ENCODE data around the gene TWIST2.

Gene TWIST2

GRCh38 chr2:238916875-238917590 is 69.1 kb downstream of the TWIST2 start:
- DNase-seq (ENCODE audit: insufficient read length, low spot score): no peak
- no peak for FAIRE-seq
- TF ChIP-seq, protein P1, sequence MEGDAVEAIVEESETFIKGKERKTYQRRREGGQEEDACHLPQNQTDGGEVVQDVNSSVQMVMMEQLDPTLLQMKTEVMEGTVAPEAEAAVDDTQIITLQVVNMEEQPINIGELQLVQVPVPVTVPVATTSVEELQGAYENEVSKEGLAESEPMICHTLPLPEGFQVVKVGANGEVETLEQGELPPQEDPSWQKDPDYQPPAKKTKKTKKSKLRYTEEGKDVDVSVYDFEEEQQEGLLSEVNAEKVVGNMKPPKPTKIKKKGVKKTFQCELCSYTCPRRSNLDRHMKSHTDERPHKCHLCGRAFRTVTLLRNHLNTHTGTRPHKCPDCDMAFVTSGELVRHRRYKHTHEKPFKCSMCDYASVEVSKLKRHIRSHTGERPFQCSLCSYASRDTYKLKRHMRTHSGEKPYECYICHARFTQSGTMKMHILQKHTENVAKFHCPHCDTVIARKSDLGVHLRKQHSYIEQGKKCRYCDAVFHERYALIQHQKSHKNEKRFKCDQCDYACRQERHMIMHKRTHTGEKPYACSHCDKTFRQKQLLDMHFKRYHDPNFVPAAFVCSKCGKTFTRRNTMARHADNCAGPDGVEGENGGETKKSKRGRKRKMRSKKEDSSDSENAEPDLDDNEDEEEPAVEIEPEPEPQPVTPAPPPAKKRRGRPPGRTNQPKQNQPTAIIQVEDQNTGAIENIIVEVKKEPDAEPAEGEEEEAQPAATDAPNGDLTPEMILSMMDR (IDR thresholded peaks at IDR 0.05; ENCODE audit: insufficient read depth, missing control alignments): no peak

DNA sequence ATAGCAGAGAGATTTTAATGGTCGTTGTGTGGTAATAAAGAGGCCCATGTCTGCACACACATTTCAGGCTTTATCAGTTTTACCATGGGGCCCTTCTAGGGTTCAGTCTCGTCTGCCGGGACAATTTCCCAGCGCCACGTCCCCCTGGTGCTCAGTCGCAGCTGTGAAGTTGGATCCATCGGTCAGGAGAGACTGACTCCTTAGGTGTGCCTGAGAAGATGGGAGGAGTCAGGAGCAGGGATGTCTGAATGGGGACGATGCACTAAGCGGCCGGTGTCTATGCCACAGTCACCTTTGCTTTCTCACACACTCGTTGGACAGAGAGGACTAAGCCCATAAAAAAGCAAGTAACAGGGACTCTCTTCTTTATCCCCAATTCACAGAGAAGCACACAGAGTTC is 71.4 kb downstream of the TWIST2 start:
- TF ChIP-seq, protein P1 (IDR thresholded peaks at IDR 0.05; ENCODE audit: insufficient read depth, missing control alignments): no peak
- FAIRE-seq: no peak
- DNase-seq (ENCODE audit: insufficient read length, low spot score): no peak

DNA sequence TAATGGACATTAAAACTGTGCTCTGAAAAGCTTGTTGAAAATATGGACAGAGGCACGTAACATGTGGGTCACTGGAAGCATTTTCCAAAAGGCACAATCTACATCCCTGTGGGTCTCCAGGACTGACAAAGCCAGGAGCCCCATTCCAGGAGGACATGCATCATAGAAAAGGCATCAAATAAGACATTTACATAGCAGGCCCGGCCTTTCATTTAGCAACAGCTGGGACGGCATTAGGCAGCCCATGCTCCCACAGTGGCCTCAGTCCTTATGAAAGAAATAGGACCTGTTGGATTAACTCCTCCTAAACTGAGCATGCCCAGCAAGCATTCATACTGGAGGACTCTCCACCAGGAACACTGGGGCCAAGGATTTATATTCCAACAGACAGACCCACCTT is 72.2 kb downstream of the TWIST2 start:
- DNase-seq (ENCODE audit: insufficient read length, low spot score) (no peak), FAIRE-seq (no peak)
- TF ChIP-seq, protein P1 (IDR thresholded peaks at IDR 0.05; ENCODE audit: insufficient read depth, missing control alignments): no peak

DNA sequence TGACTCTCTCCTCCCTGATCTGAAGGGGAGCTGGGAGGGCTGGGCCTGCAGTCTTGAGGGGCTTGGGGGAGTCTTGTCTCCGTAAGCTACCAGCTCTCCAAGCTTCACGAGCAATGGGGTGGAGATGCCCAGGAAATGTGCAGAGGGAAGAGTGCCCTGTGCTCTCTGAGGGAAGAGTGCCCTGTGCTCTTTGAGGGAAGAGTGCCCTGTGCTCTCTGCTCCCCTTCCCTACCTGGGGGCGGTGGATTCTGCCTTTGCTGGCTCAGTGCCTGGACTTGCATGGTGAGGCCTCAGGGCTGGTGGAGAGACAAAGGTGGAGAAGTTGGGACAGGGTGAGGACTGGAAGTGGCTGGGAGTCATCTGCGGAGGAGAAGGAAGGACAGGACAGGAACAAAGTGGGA is 72.7 kb downstream of the TWIST2 start:
- FAIRE-seq (no peak), DNase-seq (ENCODE audit: insufficient read length, low spot score) (no peak)
- TF ChIP-seq, protein P1 (IDR thresholded peaks at IDR 0.05; ENCODE audit: insufficient read depth, missing control alignments): no peak

DNA sequence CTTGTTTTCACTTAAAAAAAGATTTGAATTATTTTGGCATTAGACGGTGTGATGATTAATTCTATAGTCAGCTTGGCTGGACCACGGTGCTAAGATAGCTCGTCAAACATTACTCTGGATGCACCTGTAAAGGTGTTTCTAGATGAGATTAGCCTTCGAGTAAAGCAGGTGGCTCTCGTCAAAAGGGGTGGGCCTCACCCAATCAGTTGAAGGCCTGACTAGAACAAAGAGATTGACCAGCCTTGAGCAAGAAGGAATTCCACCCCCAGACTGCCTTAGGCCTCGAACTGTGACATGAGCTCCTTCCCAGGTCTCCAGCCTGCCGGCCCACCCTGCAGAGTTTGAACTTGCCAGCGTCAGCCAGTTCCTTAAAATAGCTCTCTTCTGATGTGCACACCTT is 73.4 kb downstream of the TWIST2 start:
- TF ChIP-seq, protein P1 (IDR thresholded peaks at IDR 0.05; ENCODE audit: insufficient read depth, missing control alignments): no peak
- DNase-seq (ENCODE audit: insufficient read length, low spot score) (no peak), FAIRE-seq (no peak)

DNA sequence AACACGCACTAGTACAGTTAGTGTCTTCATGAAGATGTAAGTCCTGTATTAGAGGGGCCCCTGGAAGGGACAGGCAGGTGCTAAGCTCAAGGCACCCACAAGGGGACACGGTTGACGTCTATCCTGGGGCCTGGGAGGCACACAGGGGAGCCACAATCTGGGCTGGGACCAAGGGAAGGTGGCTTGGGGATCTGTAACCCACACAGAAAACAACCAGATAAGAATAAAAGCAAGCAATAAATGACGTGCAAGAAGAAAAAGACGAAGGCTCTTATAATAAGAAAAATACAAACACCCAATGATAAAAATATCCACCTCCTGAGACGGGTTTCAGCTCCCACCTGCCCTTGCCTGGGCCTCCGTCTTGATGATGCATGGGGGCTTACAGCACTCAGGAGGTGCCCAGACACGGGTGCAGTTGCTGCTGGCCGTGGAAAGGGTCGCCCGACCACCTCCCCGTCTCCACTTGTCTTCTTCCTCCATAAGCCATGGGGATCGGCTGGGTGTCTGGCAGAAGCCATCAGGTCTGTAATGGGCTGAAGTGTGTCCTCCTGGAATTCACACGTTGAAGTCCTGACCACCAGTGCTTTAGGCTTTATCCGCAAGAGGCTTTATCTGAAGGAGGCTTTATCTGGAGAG is 73.9 kb downstream of the TWIST2 start:
- TF ChIP-seq, protein P1 (IDR thresholded peaks at IDR 0.05; ENCODE audit: insufficient read depth, missing control alignments): no peak
- no peak for DNase-seq (ENCODE audit: insufficient read length, low spot score)
- FAIRE-seq: no peak

- FAIRE-seq: no peak
- no peak for DNase-seq (ENCODE audit: insufficient read length, low spot score)
- TF ChIP-seq, protein P1 (IDR thresholded peaks at IDR 0.05; ENCODE audit: insufficient read depth, missing control alignments): no peak
These were observed 74.5 kb downstream of the TWIST2 start for GRCh38 chr2:238922435-238922834.

Measured in D721Med (cell line).